Activated CD8-positive, alpha-beta memory T cell treated with anti-CD3 and anti-CD28 coated beads, Interleukin-2, amount 10 ng/mL, durations not matched to agents 7 days and 5 days (primary cell): ENCODE data around the gene CGB3. TPM values are rescaled to one million over a fixed set of nuclear protein-coding genes. Genes with fewer than 3 reads are reported as not detected.
A peak's percentile ranks its signal among the peaks of the same experiment; 100 is the strongest.
"Not testable (repeated sequence)": the region's sequence is repeated elsewhere in the genome, so short reads cannot be mapped to it uniquely, and the experiment has no call there.

Experiments
- ATAC-seq: fragments of 150-1000 bp; cut with Tn5 transposase; one replicate; pipeline ENCODE4 v1.10.0; 2021; ENCODE audit warnings: moderate library complexity
- CTCF ChIA-PET: fragments of 350-600 bp; sonication (Branson Sonifier 250); formaldehyde crosslinking; loops from one replicate; lab custom pipeline; 2021; ENCODE audit warnings: antibody characterized with exemption; lab: Charles Lee
- DNase-seq: peaks from one replicate; pipeline ENCODE4 v3.0.0-alpha.2; 2020
- H3K27ac Mint-ChIP-seq: one replicate; pipeline ENCODE4 v1.8.0; 2021; ENCODE audit warnings: mild to moderate bottlenecking, mixed read lengths
- H3K27me3 Mint-ChIP-seq: one replicate; pipeline ENCODE4 v1.8.0; 2021; ENCODE audit warnings: mixed read lengths
- H3K36me3 Mint-ChIP-seq: one replicate; pipeline ENCODE4 v1.8.0; 2021; ENCODE audit warnings: mild to moderate bottlenecking, mixed read lengths
- H3K4me1 Mint-ChIP-seq: one replicate; pipeline ENCODE4 v1.8.0; 2021; ENCODE audit warnings: mixed read lengths
- H3K4me3 Mint-ChIP-seq: one replicate; pipeline ENCODE4 v1.8.0; 2021; ENCODE audit warnings: mild to moderate bottlenecking, moderate library complexity, mixed read lengths
- H3K9me3 Mint-ChIP-seq: one replicate; pipeline ENCODE4 v1.8.0; 2022; ENCODE audit warnings: low read depth, mixed read lengths
- total RNA-seq, 2 experiments: library from RNA; stranded (reverse); gene quantifications; one replicate each; pipeline ENCODE4 v1.2.3, GENCODE V29; 2021

Gene CGB3
- total RNA-seq, 2 experiments from 2014 or later = not detected

DNA sequence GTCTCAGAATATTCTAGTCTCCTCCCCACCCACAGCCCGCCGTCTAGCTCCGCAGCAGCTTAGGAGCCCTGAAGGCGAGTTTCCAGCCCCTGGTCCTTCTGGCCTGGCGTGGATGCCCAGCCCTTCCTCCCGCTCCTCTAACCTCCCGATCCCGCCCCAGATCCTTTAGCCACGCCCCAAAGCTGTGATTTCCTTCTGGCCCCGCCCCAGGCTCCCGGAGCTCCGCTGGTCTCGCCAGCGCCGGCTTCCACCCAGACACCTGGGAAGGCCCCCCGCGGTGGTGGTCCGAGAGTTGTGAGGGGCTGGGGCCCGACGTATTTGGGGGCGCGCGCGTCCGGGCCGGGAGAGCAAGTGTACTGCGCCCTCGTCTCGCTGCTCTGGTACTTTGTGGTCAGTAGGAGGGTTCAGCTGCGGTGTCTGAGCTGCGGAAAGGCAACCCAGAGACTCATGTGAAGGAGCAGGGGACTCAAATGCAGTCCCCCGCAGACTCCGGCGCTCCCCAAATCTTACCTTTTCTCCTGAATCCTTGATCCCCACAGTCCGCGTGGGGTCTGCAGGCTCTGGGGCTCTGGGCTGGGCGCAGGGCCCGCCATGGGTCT lies 33.6 kb upstream of the CGB3 start, which contains the start of gene CGB7:
Gene CGB7, minus strand, starts transcription at position 114 of the 599 bp plus-strand sequence. CDS start 2,374 bp downstream, outside the sequence.
- CTCF ChIA-PET = interaction anchor here (0.7 to 1.7 kb wide), 4 partner anchors 24 to 149 kb away, joined by 3 to 7 read pairs (median 4); partner anchors contain the start of genes GYS1 and RUVBL2
- no peaks in the 10 kb centered on the region for H3K9me3 Mint-ChIP-seq
- peaks cover 24% of the 10 kb centered on the region for H3K4me1 Mint-ChIP-seq
- H3K27me3 Mint-ChIP-seq = peaks cover 62% of the 10 kb centered on the region
- DNase-seq = no peak
- peak; percentile 18 for ATAC-seq
- peak within 1 kb of the TSS; percentile 52 for H3K4me3 Mint-ChIP-seq
- H3K27ac Mint-ChIP-seq = no peak within 1 kb of the TSS
- no peaks in the 10 kb centered on the region for H3K36me3 Mint-ChIP-seq

DNA sequence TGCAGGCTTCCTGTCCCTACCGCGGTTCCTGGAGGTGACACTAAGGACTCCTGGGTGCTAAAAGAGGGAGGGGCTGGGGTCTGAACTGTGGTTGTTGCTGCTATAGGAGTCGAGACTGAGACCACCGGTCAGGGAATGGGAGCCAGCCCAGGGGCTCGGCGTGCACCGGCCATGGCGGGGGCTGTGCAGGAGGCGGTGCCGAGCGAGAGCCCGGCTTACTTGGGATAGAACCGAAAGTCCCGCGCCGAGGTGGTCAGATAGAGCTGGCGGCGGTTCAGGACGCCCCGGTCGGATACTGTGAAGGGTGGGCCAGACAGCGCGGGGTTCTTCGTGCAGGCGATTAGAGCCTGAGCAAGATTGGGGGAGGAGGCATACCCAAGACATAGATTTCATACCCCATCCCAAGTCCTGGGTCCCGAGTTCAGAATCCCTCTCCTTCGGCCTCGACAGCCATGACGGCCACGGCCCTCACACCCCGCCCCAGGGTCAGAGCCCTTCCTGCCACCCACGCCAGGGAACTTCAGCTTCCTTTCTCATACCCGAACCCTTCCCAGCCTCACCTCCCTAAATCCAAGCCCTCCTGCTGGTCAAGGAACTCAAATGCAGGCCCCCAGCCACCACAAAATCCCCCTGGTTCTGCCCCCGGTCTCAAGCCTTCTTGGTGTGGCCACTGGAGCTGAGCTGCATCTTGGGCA lies 32.9 kb upstream of the CGB3 start:
- H3K27ac Mint-ChIP-seq, H3K36me3 Mint-ChIP-seq, DNase-seq, H3K9me3 Mint-ChIP-seq: not testable (repeated sequence)
- CTCF ChIA-PET = interaction anchor here (0.6 to 2.0 kb wide), 11 partner anchors 11 to 262 kb away, joined by 3 to 10 read pairs (median 4); partner anchors contain the start of genes GYS1 and RUVBL2
- Mint-ChIP-seq H3K27me3 (peaks cover 62% of the 10 kb centered on the region), H3K4me3 (peak overlapping the region; percentile 52), H3K4me1 (peaks cover 24% of the 10 kb centered on the region)
- ATAC-seq = peak; percentile 38

DNA sequence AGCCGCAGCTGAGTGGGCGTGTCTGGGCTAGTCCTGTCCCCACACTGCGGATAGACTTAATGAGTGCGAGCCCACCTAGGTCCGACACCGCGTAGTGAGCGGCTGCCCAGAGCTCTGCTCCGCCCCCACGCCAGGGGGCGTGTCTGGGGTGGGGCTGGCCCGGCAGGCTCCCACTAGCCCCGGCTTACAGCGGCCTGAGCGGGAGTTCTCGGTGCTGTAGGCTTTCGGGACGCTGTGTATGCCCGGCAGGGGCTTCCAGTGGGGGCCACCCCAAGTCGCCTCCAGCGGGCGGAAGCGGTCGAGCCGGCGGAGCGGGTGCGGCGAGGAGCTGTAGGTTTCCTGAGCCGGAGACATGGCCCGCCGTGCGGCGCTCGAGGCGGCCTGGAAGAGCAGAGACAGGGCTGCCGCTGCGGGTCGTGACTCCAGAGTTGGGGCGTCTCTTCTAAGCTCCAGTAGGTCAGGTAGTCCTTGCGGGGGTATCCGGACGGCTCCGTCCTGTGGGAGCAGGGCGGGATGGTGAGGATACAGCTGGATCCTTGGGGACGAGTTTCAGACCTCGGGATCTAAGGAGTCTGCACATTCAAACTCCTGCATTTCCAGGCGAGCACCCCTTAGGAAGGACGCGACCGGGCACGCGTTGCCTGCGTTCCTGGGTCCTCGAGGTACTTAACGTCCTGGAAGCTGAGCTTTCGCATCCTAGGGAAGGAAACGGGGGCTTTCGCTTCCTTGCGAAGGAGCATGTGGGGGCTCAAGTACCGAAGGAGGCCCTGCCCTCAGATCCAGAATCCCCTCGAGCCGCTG lies 32.2 kb upstream of the CGB3 start:
- Mint-ChIP-seq H3K9me3 (no peaks in the 10 kb centered on the region), H3K36me3 (no peaks in the 10 kb centered on the region), H3K4me1 (peaks cover 22% of the 10 kb centered on the region), H3K27me3 (peaks cover 58% of the 10 kb centered on the region), H3K4me3 (peak overlapping the region; percentile 52), H3K27ac (no peak overlapping the region)
- ATAC-seq (peak; percentile 86), DNase-seq (peak; percentile 73)
- CTCF ChIA-PET = interaction anchor here (0.6 to 2.0 kb wide), 9 partner anchors 11 to 261 kb away, joined by 3 to 10 read pairs (median 3); partner anchors contain the start of genes GYS1 and RUVBL2

DNA sequence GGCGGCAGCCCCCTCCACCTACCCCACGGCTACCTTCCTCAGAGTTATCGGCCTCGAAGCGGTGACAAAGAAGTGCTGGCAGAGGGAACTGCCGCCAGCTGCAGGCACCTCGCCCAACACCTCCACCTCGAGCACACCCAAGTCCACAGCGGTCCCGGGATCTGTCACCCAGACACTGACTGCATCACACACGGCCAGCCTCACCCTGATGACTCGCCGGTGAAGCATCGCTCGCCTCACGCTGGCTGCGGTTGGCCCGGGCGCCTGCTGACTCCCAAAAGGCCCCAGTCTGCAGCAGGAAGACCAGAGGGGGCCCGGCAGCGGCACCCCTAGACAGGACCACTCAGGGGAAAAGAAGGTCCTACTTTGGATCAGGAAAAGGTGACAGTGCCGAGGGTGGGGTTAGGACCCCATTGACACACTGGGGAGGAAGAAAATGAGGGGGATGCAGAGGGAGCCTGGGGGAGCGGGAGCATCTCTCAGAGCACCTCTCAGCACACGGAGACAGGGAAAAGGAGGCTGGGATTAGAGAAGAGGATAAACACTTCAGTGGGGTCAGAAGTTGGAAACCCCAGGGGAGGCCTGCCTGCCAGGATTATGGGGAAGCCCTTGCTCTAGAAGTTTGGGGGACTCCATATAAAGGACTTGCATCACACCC lies 26.4 kb upstream of the CGB3 start:
- H3K27me3 Mint-ChIP-seq, ATAC-seq, H3K4me3 Mint-ChIP-seq, DNase-seq, H3K4me1 Mint-ChIP-seq, CTCF ChIA-PET, H3K9me3 Mint-ChIP-seq, H3K27ac Mint-ChIP-seq, H3K36me3 Mint-ChIP-seq: not testable (repeated sequence)

DNA sequence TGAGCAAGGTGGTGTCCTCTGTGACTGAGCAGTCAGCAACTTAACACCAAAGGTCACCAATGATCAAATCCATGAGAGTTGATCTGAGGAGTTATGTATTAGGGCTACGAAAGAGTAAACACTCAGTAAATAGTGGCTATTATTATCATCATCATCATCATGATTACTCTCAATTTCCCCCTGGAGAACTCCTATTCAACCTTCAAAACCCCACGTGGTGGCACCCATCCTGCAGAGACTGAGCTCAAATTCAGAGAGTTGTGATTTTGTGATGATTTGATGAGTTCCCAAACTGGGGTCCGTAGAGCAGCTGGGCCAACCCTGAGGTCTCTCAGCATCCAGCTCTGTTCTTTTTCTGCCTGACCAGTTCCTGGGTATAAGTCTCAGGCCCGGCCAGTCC lies 25.7 kb upstream of the CGB3 start:
- ATAC-seq, H3K36me3 Mint-ChIP-seq, CTCF ChIA-PET, DNase-seq, H3K4me3 Mint-ChIP-seq, H3K9me3 Mint-ChIP-seq, H3K27me3 Mint-ChIP-seq, H3K4me1 Mint-ChIP-seq, H3K27ac Mint-ChIP-seq: not testable (repeated sequence)

DNA sequence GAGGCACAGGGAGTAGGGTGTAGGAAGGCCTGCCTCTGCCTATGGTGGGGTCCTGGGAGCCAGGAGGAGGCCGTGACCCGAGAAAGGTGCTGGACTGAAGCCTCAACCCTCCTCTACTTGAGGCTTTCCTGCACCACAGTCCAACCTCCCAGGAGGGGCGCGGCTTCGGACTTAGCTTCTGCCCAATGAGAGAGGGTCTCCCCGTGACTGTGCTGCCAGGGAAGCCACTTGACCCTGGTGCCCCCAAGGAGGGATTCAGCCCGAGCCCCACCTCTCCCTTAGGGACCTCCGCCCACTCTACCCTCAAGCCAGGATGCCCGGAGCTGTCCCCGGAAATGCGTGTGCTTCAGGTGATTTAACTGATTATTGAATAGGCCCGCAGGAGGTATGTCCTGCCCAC lies 24.9 kb upstream of the CGB3 start, which contains the start of gene CGB8:
Gene CGB8, minus strand, starts transcription at position 101 of the 400 bp plus-strand sequence. CDS start 372 bp downstream, outside the sequence.
- H3K36me3 Mint-ChIP-seq, H3K27me3 Mint-ChIP-seq, H3K9me3 Mint-ChIP-seq, H3K4me1 Mint-ChIP-seq, CTCF ChIA-PET, ATAC-seq, H3K27ac Mint-ChIP-seq, H3K4me3 Mint-ChIP-seq, DNase-seq: not testable (repeated sequence)

DNA sequence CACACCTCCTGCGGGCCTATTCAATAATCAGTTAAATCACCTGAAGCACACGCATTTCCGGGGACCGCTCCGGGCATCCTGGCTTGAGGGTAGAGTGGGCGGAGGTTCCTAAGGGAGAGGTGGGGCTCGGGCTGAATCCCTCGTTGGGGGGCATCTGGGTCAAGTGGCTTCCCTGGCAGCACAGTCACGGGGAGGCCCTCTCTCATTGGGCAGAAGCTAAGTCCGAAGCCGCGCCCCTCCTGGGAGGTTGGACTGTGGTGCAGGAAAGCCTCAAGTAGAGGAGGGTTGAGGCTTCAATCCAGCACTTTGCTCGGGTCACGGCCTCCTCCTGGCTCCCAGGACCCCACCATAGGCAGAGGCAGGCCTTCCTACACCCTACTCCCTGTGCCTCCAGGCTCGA lies 19.4 kb upstream of the CGB3 start, which contains the start of gene CGB5:
Gene CGB5, plus strand, starts transcription at position 301 of the 400 bp plus-strand sequence. CDS start 362 bp downstream, outside the sequence.
- H3K27me3 Mint-ChIP-seq, H3K4me3 Mint-ChIP-seq, DNase-seq, CTCF ChIA-PET, H3K4me1 Mint-ChIP-seq, ATAC-seq, H3K9me3 Mint-ChIP-seq, H3K36me3 Mint-ChIP-seq, H3K27ac Mint-ChIP-seq: not testable (repeated sequence)

DNA sequence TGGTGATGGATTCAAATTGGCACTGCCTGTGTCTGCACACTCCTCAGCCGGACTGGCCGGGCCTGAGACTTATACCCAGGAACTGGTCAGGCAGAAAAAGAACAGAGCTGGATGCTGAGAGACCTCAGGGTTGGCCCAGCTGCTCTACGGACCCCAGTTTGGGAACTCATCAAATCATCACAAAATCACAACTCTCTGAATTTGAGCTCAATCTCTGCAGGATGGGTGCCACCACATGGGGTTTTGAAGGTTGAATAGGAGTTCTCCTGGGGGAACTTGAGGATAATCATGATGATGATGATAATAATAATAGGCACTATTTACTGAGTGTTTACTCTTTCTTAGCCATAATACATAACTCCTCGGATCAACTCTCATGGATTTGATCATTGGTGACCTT lies 18.5 kb upstream of the CGB3 start:
- H3K9me3 Mint-ChIP-seq, H3K36me3 Mint-ChIP-seq, H3K4me1 Mint-ChIP-seq, H3K27ac Mint-ChIP-seq, H3K27me3 Mint-ChIP-seq, ATAC-seq, DNase-seq, CTCF ChIA-PET, H3K4me3 Mint-ChIP-seq: not testable (repeated sequence)

DNA sequence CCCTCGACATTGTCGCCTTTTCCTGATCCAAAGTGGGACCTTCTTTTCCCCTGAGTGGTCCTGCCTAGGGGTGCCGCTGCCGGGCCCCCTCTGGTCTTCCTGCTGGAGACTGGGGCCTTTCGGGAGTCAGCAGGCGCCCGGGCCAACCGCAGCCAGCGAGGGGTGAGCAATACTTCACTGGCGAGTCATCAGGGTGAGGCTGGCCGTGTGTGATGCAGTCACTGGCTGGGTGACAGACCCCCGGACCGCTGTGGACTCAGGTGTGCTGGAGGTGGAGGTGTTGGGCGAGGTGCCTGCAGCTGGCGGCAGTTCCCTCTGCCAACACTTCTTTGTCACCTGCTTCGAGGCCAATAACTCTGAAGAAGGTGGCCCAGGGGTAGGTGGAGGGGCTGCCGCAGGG lies 18.0 kb upstream of the CGB3 start:
- no peak overlapping the region for H3K4me3 Mint-ChIP-seq
- no peaks in the 10 kb centered on the region for H3K27me3 Mint-ChIP-seq
- H3K27ac Mint-ChIP-seq = no peak overlapping the region
- H3K4me1 Mint-ChIP-seq = no peaks in the 10 kb centered on the region
- no peak for DNase-seq
- no peaks in the 10 kb centered on the region for H3K36me3 Mint-ChIP-seq
- CTCF ChIA-PET = no interaction called here
- no peaks in the 10 kb centered on the region for H3K9me3 Mint-ChIP-seq
- no peak for ATAC-seq

DNA sequence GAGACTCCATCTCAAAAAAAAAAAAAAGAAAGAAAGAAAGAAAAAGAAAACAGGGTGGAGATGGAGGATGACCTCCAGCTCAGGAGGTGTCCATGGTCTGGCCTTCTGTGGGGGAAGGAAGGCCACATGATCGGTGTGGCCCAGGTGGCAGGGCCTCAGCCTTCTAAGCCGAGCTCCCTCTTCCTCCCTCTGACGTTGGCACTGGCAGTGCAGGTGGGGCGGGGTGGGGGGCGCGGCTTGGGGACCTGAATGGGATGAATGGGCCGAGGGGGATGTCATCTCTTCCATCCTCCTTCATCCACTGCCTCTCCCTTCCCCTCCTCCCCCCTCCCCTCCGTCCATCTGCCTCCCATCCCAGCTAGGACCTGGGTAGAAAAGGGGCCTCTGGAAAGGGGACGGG lies 15.6 kb upstream of the CGB3 start:
- H3K36me3 Mint-ChIP-seq, CTCF ChIA-PET, H3K4me3 Mint-ChIP-seq, ATAC-seq, H3K9me3 Mint-ChIP-seq, H3K27me3 Mint-ChIP-seq, H3K4me1 Mint-ChIP-seq, DNase-seq, H3K27ac Mint-ChIP-seq: not testable (repeated sequence)

DNA sequence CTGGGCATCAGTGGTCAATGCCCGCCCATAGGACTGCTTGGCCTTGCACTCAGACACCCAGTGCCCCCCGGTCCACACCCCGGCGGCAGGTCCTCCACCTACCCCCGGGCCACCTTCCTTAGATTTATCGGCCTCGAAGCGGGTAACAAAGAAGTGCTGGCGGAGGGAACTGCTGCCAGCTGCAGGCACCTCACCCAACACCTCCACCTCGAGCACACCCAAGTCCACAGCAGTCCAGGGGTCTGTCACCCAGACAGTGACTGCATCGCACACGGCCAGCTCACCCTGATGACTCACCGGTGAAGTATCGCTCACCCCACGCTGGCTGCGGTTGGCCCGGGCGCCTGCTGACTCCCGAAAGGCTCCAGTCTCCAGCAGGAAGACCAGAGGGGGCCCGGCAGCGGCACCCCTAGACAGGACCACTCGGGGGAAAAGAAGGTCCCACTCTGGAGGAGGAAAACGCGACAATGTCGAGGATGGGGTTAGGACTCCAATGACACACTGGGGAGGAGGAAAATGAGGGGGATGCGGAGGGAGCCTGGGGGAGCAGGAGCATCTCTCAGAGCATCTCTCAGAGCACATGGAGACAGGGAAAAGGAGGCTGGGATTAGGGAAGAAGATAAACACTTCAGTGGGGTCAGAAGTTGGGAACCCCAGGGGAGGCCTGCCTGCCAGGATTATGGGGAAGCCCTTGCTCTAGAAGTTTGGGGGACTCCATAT lies 14.6 kb upstream of the CGB3 start:
- DNase-seq, H3K4me1 Mint-ChIP-seq, H3K4me3 Mint-ChIP-seq, H3K9me3 Mint-ChIP-seq, H3K27ac Mint-ChIP-seq, H3K36me3 Mint-ChIP-seq, CTCF ChIA-PET, ATAC-seq, H3K27me3 Mint-ChIP-seq: not testable (repeated sequence)

DNA sequence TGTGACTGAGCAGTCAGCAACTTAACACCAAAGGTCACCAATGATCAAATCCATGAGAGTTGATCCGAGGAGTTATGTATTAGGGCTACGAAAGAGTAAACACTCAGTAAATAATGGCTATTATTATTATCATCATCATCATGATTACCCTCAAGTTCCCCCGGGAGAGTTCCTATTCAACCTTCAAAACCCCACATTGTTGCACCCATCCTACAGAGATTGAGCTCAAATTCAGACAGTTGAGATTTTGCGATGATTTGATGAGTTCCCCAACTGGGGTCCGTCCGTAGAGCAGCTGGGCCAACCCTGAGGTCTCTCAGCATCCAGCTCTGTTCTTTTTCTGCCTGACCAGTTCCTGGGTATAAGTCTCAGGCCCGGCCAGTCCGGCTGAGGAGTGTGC lies 14.0 kb upstream of the CGB3 start:
- DNase-seq, CTCF ChIA-PET, H3K4me3 Mint-ChIP-seq, H3K27ac Mint-ChIP-seq, H3K9me3 Mint-ChIP-seq, H3K36me3 Mint-ChIP-seq, H3K27me3 Mint-ChIP-seq, H3K4me1 Mint-ChIP-seq, ATAC-seq: not testable (repeated sequence)
